ENCODE measurements around the gene LRPAP1. TPM values are rescaled to one million over a fixed set of nuclear protein-coding genes. Genes with fewer than 3 reads are reported as not detected.

The LRPAP1 gene
- polyA plus RNA-seq, 2 of the 4 experiments (the other 2 are of a cell fraction): 64.3 to 81.1 TPM

GRCh38 chr4:3485011-3485791, 47.0 kb downstream of the LRPAP1 start:
- WGBS (ENCODE audit: missing lambda C conversion rate): 71% methylated on average over 4 of the region's 36 CpGs

DNA sequence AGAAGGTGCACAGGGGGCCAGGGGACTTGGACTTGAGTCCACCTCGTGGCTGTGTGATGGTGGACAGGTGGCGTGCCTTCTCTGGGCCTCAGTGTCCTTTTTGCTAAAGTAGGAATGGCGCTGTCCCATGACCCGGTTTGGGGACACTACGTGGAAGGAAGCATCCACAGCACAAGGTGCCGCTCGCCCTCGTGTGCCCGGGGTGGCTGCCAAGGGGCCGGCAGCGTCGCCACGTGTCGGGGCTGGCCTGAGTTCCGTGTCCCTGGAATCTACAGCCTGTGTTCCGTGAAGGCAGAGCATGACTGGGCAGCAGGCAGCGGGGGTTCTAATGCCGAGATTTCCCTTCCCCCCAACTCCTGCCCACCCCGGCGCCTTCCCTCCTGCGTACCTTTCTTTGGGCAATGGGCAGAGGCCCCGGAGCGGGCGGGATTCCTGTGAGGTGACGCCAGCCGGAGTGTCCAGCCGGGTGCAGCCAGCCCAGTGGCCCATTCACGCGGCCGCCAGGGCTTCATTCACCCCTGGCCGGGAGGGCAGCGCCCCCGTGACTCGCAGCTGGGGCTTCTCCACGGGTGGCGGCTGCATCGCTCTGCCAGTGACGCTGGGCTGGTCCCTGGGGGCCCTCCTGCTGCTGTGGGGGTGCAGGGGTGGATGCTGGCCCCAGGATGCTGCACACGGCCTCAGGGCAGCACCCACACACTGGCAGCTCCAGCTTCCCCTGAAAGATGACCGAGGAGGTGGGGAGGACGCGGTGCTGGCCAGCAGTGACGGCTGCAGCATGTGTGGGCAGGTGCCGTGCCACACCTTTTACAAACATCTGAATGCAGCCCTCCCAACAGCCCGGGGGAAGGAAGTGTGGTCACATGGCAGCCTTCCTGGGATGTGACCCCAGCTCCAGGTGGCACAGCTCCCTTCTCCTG, 47.9 kb downstream of the LRPAP1 start:
- Histone ChIP-seq H3K4me3 (peak overlapping the region; percentile 23; the same call in 1 of the 3 replicates), H3K27ac (peak overlapping the region; percentile 50 to 83), H3K4me2 (peak overlapping the region; percentile 80), H3K4me1 (peaks cover 37% of the 10 kb centered on the region), H3K9me3 (no peaks in the 10 kb centered on the region)
- CTCF ChIA-PET: no interaction called here
- FAIRE-seq (no peak), DNase-seq (ENCODE audit: low read depth in 1 of 2, low spot score in 1 of 2) (peak; percentile 23 to 60), ATAC-seq (peak; percentile 9 to 18; a peak in 4 of 6 replicates)
- 76% methylated on average over 12 of the region's 45 CpGs for WGBS (ENCODE audit: missing lambda C conversion rate)
- TF ChIP-seq EP300 (IDR thresholded peaks at IDR 0.05) (peak in 1 of 2 experiments; percentile 41; a peak in 1 of 5 replicates), RNF2 (IDR thresholded peaks at IDR 0.05; ENCODE audit: borderline replicate concordance, low read depth) (no peak), TP53 (CRISPR knock-in tag; IDR thresholded peaks at IDR 0.05) (no peak), JUN (IDR thresholded peaks at IDR 0.05) (no peak)
- TF ChIP-seq, protein P1, sequence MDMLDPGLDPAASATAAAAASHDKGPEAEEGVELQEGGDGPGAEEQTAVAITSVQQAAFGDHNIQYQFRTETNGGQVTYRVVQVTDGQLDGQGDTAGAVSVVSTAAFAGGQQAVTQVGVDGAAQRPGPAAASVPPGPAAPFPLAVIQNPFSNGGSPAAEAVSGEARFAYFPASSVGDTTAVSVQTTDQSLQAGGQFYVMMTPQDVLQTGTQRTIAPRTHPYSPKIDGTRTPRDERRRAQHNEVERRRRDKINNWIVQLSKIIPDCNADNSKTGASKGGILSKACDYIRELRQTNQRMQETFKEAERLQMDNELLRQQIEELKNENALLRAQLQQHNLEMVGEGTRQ (IDR thresholded peaks at IDR 0.05): 0 out of 2 replicates have a peak, but pooled peaks have one; percentile 18
- TF ChIP-seq, protein P2, sequence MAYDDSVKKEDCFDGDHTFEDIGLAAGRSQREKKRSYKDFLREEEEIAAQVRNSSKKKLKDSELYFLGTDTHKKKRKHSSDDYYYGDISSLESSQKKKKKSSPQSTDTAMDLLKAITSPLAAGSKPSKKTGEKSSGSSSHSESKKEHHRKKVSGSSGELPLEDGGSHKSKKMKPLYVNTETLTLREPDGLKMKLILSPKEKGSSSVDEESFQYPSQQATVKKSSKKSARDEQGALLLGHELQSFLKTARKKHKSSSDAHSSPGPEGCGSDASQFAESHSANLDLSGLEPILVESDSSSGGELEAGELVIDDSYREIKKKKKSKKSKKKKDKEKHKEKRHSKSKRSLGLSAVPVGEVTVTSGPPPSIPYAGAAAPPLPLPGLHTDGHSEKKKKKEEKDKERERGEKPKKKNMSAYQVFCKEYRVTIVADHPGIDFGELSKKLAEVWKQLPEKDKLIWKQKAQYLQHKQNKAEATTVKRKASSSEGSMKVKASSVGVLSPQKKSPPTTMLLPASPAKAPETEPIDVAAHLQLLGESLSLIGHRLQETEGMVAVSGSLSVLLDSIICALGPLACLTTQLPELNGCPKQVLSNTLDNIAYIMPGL (CRISPR knock-in tag; IDR thresholded peaks at IDR 0.05; ENCODE audit: borderline replicate concordance): no peak
- POLR2A ChIA-PET: no interaction called here

More at GRCh38 chr4:3485011-3485791, 47.0 kb downstream of the LRPAP1 start:
- Histone ChIP-seq H3K4me2 (peak overlapping the region; percentile 80), H3K9me3 (no peaks in the 10 kb centered on the region), H3K4me1 (peaks cover 37% of the 10 kb centered on the region), H3K4me3 (no peak overlapping the region), H3K27ac (peak overlapping the region; percentile 50 to 83)
- DNase-seq (ENCODE audit: low read depth in 1 of 2, low spot score in 1 of 2): no peak
- CTCF ChIA-PET: interaction anchor here (0.9 kb wide), 1 partner anchor 9 kb away, joined by 3 read pairs; no protein-coding TSS in a partner anchor
- TF ChIP-seq EHMT2 (IDR thresholded peaks at IDR 0.05; ENCODE audit: low read depth) (no peak), CBX2 (IDR thresholded peaks at IDR 0.05; ENCODE audit: borderline replicate concordance, low read depth) (no peak), RARB (CRISPR knock-in tag; IDR thresholded peaks at IDR 0.05) (no peak), KDM1A (IDR thresholded peaks at IDR 0.05; ENCODE audit: low read depth) (no peak)
- TF ChIP-seq, protein P3, sequence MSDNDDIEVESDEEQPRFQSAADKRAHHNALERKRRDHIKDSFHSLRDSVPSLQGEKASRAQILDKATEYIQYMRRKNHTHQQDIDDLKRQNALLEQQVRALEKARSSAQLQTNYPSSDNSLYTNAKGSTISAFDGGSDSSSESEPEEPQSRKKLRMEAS (IDR thresholded peaks at IDR 0.05): no peak
- ATAC-seq: no peak
- no peak for FAIRE-seq
- POLR2A ChIA-PET: no interaction called here

GRCh38 chr4:3483471-3483921, 48.7 kb downstream of the LRPAP1 start:
- Histone ChIP-seq H3K4me1 (peaks cover 37% of the 10 kb centered on the region), H3K4me2 (no peak overlapping the region; the same call in 2 of the 3 replicates), H3K9me3 (no peaks in the 10 kb centered on the region), H3K4me3 (no peak overlapping the region), H3K27ac (peak overlapping the region; percentile 50 to 83; a peak in 4 of 6 replicates)
- WGBS (ENCODE audit: missing lambda C conversion rate): 91% methylated on average over 22 of the region's 23 CpGs
- TF ChIP-seq SREBF2 (IDR thresholded peaks at IDR 0.05): no peak
- TF ChIP-seq RARB (CRISPR knock-in tag; IDR thresholded peaks at IDR 0.05): no peak
- no peak for TF ChIP-seq RFX5 (IDR thresholded peaks at IDR 0.05)
- TF ChIP-seq GATA3 (IDR thresholded peaks at IDR 0.05; ENCODE audit: borderline replicate concordance): no peak
- TF ChIP-seq, protein P4, sequence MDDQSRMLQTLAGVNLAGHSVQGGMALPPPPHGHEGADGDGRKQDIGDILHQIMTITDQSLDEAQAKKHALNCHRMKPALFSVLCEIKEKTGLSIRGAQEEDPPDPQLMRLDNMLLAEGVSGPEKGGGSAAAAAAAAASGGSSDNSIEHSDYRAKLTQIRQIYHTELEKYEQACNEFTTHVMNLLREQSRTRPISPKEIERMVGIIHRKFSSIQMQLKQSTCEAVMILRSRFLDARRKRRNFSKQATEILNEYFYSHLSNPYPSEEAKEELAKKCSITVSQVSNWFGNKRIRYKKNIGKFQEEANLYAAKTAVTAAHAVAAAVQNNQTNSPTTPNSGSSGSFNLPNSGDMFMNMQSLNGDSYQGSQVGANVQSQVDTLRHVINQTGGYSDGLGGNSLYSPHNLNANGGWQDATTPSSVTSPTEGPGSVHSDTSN (IDR thresholded peaks at IDR 0.05): no peak
- no peak for TF ChIP-seq JUNB (IDR thresholded peaks at IDR 0.05)
- TF ChIP-seq JUN (IDR thresholded peaks at IDR 0.05): no peak
- no peak for TF ChIP-seq BCL3 (IDR thresholded peaks at IDR 0.05)
- no peak for TF ChIP-seq POLR2AphosphoS2 (conservative IDR thresholded peaks at IDR 0.05; ENCODE audit: low read length)
- ChIA-PET POLR2A (no interaction called here), CTCF (no interaction called here)
- DNase-seq (ENCODE audit: low read depth in 1 of 2, low spot score in 1 of 2) (no peak), ATAC-seq (no peak), FAIRE-seq (no peak)
